ACC112 (cell line): ENCODE data around the gene LSM3.

Experiments
- H2AFZ ChIP-seq: fragments of 200-600 bp; sonication (generic); one replicate; pipeline ENCODE4 v1.6.0; 2017; ENCODE audit warnings: antibody characterized with exemption, low read length; ENCODE audit not compliant: unreplicated experiment
- H3K27ac ChIP-seq: fragments of 200-600 bp; sonication (generic); 2 replicates; pipeline ENCODE4 v1.5.1; 2014; ENCODE audit warnings: low read depth, mild to moderate bottlenecking, antibody characterized with exemption, low read length, moderate library complexity
- H3K27me3 ChIP-seq: fragments of 200-600 bp; sonication (generic); 2 replicates; pipeline ENCODE4 v1.6.1; 2014; ENCODE audit warnings: mild to moderate bottlenecking, antibody characterized with exemption, low read length, moderate library complexity, mixed read lengths; ENCODE audit not compliant: insufficient read depth
- H3K36me3 ChIP-seq: fragments of 200-600 bp; sonication (generic); 2 replicates; pipeline ENCODE4 v1.6.1; 2016; ENCODE audit warnings: mild to moderate bottlenecking, antibody characterized with exemption, low read length, moderate library complexity, mixed read lengths; ENCODE audit not compliant: insufficient read depth
- H3K4me1 ChIP-seq: fragments of 200-600 bp; sonication (generic); one replicate; pipeline ENCODE4 v1.6.1; 2016; ENCODE audit warnings: low read length, mixed read lengths; ENCODE audit not compliant: insufficient read depth, unreplicated experiment, control insufficient read depth
- H3K4me3 ChIP-seq: fragments of 200-600 bp; sonication (generic); 2 replicates; pipeline ENCODE4 v1.5.1; 2014; ENCODE audit warnings: mild to moderate bottlenecking, low read depth, low read length
- H3K79me2 ChIP-seq: fragments of 200-600 bp; sonication (generic); one replicate; pipeline ENCODE4 v1.6.0; 2016; ENCODE audit warnings: low read length; ENCODE audit not compliant: control insufficient read depth, unreplicated experiment, insufficient read depth

Gene LSM3

DNA sequence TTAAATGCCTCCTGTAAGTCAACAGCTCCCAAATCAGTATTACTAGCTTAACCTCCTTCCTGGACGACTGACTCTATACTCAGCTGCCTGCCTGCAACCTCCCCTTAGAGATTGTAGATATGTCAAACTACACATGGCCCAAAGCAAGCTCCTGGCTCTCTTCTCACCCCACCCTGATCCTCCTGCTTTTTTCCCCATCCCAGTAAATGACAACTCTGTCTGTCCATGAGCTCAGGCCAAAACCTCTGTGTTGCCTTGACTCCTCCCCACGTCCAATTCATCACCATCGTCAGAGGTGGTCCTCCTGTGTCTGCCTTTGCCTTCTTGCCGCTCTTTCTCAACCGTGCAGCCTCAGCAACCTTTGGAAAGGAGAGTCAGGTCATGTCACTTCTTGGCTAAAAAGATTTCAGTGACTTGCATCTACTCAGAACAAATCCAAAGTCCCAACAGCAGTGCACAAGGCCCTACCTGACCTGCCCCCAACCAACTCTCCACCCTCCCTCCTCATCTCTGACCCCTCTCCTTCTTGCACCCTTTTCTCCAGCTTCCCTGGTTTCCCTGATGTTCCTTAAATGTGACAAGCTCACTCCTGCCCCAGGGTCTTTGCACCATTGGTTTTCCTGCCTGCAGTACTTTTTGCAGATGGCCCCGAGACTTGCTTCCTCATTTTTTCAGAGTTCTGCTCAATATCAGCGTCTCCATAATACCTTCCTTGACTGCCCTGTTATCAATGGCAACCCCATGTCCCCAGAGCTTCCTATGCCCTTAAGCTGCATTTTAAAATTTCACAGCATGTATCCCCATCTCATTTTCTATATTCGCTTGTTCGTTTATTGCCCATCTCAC is 52.8 kb downstream of the LSM3 start:
- Histone ChIP-seq H3K4me1 (peaks cover 4% of the 10 kb centered on the region), H3K27ac (no peak overlapping the region), H3K79me2 (no peaks in the 10 kb centered on the region), H3K27me3 (no peaks in the 10 kb centered on the region), H2AFZ (no peak overlapping the region), H3K36me3 (no peaks in the 10 kb centered on the region), H3K4me3 (no peak overlapping the region)

DNA sequence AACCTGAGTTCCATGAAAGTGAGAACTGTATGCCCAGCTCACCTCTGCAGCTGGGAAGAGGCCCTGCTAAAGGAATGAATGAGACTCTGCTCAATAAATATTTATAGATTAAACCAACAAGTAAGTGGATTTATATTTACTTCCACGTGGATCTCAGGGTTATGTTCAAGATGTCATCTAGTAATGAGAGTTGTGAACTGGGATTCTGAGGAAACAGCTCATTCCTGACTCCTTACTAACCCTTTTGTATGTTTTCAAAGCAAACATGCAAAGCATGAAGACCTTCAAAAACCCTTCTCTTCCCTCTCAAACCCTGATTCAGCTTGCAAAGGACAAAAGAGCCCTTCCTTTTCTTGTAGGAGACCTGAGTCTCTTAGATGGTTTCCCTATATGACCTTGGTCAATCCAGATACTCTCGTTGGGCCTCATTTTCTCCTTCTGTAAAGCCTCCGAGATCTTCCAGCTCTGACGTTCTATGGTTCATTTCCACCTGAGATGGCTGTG is 53.4 kb downstream of the LSM3 start:
- Histone ChIP-seq H3K27ac (no peak overlapping the region), H3K36me3 (no peaks in the 10 kb centered on the region), H3K27me3 (no peaks in the 10 kb centered on the region), H3K79me2 (no peaks in the 10 kb centered on the region), H3K4me1 (peaks cover 4% of the 10 kb centered on the region), H3K4me3 (no peak overlapping the region), H2AFZ (no peak overlapping the region)

DNA sequence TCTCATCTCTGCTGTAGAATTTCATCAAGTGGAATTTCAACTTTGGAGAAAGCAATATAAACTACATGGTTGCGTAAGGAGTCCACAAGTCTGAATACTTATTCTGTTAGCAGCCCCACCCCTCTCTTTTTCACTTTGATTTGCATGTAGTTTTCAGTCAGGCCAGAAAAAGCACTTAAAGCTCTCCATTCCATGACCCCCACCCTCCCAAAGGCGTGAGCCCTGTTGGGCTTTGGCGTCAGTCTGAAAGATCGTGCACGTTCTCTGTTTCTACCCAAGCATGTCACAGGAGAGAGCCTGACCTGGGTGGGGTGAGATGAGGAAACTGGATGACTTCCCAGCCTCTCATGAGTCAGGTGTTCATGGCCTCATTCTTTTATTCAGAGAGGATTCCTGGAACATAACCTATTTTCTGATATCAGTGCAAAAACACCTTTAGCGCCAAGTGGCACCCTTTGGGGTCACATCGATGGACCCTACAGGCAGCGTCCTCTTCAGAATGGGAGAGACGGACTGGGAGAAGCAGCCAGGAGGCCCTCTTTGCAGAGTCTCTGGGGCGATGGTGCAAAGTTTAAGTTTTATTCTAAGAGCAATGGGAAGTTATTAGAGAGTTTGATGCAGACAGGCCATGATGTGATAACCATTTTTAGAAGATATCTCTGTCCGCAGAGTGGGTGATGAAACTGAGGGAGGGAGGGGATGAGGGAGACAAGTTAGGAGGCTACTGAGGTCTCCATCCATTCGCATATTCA is 55.8 kb downstream of the LSM3 start:
- Histone ChIP-seq H3K79me2 (no peaks in the 10 kb centered on the region), H3K4me1 (peaks cover 4% of the 10 kb centered on the region), H3K36me3 (no peaks in the 10 kb centered on the region), H3K27me3 (no peaks in the 10 kb centered on the region), H3K27ac (no peak overlapping the region), H2AFZ (no peak overlapping the region), H3K4me3 (no peak overlapping the region)

- no peaks in the 10 kb centered on the region for H3K27me3 ChIP-seq
- H2AFZ ChIP-seq: no peak overlapping the region
- H3K27ac ChIP-seq: no peak overlapping the region
- H3K36me3 ChIP-seq: no peaks in the 10 kb centered on the region
- no peak overlapping the region for H3K4me3 ChIP-seq
- H3K4me1 ChIP-seq: peaks cover 4% of the 10 kb centered on the region
- H3K79me2 ChIP-seq: no peaks in the 10 kb centered on the region
These were observed 56.6 kb downstream of the LSM3 start for GRCh38 chr3:14235003-14235911.

DNA sequence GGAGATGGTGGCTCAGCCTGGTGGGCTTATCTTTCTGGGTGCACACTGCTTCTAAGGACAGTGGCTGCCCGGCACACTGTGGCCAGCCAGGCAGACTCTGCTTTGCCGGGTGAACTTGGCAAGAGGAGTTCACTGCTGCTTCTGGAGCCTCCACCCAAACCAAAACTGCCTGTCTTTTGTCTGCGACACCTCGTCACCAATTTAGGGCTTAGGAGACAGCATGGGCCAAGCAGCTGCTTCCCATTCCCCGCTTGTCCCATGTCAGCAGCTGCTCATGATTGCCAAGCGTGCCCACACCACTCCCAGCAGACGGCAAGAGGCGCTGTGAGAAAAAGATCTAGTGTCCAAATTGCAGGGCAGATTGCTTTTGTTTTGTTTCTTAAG is 57.3 kb downstream of the LSM3 start:
- no peak overlapping the region for H2AFZ ChIP-seq
- H3K4me3 ChIP-seq: no peak overlapping the region
- H3K27ac ChIP-seq: no peak overlapping the region

GRCh38 chr3:14236902-14237301 is 58.3 kb downstream of the LSM3 start:
- Histone ChIP-seq H2AFZ (no peak overlapping the region), H3K36me3 (no peaks in the 10 kb centered on the region), H3K79me2 (no peaks in the 10 kb centered on the region), H3K4me3 (no peak overlapping the region), H3K4me1 (peaks cover 4% of the 10 kb centered on the region), H3K27me3 (no peaks in the 10 kb centered on the region), H3K27ac (no peak overlapping the region)

More for the DNA sequence above, 57.3 kb downstream of the LSM3 start:
- no peaks in the 10 kb centered on the region for H3K27me3 ChIP-seq
- no peaks in the 10 kb centered on the region for H3K79me2 ChIP-seq
- H3K36me3 ChIP-seq: no peaks in the 10 kb centered on the region
- H3K4me1 ChIP-seq: peaks cover 4% of the 10 kb centered on the region

- Histone ChIP-seq H3K27me3 (no peaks in the 10 kb centered on the region), H2AFZ (no peak overlapping the region), H3K4me1 (no peaks in the 10 kb centered on the region), H3K4me3 (no peak overlapping the region), H3K36me3 (no peaks in the 10 kb centered on the region), H3K27ac (no peak overlapping the region), H3K79me2 (no peaks in the 10 kb centered on the region)
These were observed 58.8 kb downstream of the LSM3 start for GRCh38 chr3:14237457-14237856.

DNA sequence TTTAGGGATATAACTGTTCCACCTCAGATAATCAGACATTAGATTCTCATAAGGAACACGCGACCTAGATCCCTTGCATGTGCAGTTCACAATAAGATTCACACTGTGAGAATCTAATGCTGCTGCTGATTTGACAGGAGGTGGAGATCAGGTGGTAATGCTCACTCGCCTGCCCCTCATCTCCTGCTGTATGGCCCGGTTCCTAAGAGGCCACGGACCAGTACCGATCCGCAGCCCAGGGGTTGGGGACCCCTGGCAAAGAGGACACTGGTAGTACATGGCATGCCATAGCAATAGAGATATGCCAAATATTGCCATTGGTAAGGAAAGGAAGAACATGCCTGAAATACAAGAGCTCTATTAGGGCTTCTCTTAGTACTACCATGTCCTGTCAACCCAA is 59.7 kb downstream of the LSM3 start:
- H3K4me1 ChIP-seq: no peaks in the 10 kb centered on the region
- H2AFZ ChIP-seq: no peak overlapping the region

GRCh38 chr3:14238930-14239329 is 60.3 kb downstream of the LSM3 start:
- no peaks in the 10 kb centered on the region for H3K36me3 ChIP-seq

More for the DNA sequence above, 59.7 kb downstream of the LSM3 start:
- no peak overlapping the region for H3K27ac ChIP-seq
- no peak overlapping the region for H3K4me3 ChIP-seq
- H3K79me2 ChIP-seq: no peaks in the 10 kb centered on the region
- H3K27me3 ChIP-seq: no peaks in the 10 kb centered on the region
- no peaks in the 10 kb centered on the region for H3K36me3 ChIP-seq

GRCh38 chr3:14239940-14240339 is 61.3 kb downstream of the LSM3 start:
- Histone ChIP-seq H3K27ac (no peak overlapping the region), H2AFZ (no peak overlapping the region), H3K79me2 (no peaks in the 10 kb centered on the region), H3K36me3 (no peaks in the 10 kb centered on the region), H3K27me3 (no peaks in the 10 kb centered on the region), H3K4me1 (no peaks in the 10 kb centered on the region), H3K4me3 (no peak overlapping the region)

More at GRCh38 chr3:14238930-14239329, 60.3 kb downstream of the LSM3 start:
- no peaks in the 10 kb centered on the region for H3K4me1 ChIP-seq
- H2AFZ ChIP-seq: no peak overlapping the region
- H3K79me2 ChIP-seq: no peaks in the 10 kb centered on the region
- no peak overlapping the region for H3K4me3 ChIP-seq
- no peak overlapping the region for H3K27ac ChIP-seq
- no peaks in the 10 kb centered on the region for H3K27me3 ChIP-seq
